Epithelial cell of esophagus (primary cell): Measurements from ENCODE around the gene EPS15.

Experiments
- DNase-seq: peaks from one replicate; pipeline ENCODE4 v3.0.0; 2010; ENCODE audit warnings: low read depth
- H3K4me3 ChIP-seq: 2 replicates; pipeline ENCODE4 v1.5.1; 2011; ENCODE audit warnings: mild to moderate bottlenecking, low read length, control low read depth
- TF ChIP-seq, protein P1 (sequence below): IDR thresholded peaks from 2 replicates; pipeline ENCODE4 v1.5.1; 2011; ENCODE audit warnings: low read depth, mild to moderate bottlenecking, low read length, control low read depth, inconsistent platforms; ENCODE audit not compliant: insufficient read depth; ENCODE audit errors: missing control alignments

Gene EPS15

DNA sequence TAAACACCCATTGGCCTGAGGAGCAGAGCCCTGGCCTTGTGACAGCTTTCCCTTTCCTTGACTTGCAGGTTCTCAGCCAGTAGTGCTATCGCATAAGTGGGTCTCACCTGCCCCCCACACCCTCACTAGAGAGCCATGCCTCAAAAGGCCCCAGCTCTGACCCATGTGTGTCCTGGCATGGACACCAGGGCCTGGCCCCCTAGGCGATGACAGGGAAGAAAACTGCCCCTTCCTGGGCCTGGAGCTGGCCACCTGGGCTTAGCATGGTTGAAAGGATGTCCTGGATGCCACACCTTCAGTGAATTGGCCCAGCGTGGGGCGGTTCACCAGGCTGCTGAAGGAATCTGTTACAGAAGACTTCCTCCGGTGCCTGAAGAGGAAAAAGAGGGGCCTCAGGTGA lies 207.2 kb downstream of the EPS15 start:
- DNase-seq: no peak
- TF ChIP-seq, protein P1, sequence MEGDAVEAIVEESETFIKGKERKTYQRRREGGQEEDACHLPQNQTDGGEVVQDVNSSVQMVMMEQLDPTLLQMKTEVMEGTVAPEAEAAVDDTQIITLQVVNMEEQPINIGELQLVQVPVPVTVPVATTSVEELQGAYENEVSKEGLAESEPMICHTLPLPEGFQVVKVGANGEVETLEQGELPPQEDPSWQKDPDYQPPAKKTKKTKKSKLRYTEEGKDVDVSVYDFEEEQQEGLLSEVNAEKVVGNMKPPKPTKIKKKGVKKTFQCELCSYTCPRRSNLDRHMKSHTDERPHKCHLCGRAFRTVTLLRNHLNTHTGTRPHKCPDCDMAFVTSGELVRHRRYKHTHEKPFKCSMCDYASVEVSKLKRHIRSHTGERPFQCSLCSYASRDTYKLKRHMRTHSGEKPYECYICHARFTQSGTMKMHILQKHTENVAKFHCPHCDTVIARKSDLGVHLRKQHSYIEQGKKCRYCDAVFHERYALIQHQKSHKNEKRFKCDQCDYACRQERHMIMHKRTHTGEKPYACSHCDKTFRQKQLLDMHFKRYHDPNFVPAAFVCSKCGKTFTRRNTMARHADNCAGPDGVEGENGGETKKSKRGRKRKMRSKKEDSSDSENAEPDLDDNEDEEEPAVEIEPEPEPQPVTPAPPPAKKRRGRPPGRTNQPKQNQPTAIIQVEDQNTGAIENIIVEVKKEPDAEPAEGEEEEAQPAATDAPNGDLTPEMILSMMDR: no peak
- H3K4me3 ChIP-seq: no peak overlapping the region

DNA sequence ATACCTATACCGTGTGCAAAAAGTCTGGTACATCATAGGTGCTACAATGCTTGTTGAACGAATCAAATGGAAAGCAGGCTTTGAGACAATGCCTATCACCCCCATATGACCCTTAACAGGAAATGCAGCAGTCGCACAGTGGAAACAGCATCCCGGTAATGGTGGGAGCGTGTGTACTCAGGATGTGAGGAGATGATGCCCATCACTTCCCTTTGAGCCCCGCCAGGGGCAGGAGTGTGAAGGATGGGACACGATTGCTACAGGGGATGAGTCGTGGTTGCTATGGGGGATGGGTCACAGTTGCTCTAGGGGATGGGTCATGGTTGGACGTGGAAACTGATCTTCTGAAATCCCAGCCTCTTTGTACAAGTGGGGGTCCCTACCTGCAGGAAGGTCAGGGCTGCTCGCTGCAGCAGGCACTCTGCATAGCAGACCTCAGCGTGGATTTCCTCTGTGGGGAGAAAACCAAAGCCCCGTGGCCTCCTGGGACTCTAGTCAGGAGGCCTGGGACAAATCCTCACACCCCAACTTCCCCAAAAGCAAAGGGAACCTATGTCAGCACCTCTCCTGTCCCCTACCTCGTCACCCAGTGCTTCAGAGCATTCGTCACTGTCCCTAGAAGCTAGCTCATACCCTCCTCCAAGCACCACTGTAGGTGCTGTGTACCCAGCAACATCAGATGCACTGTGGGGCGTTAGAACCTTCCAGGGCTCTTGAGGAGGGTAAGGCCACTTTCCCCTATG lies 208.0 kb downstream of the EPS15 start:
- peak; percentile 26 for DNase-seq
- H3K4me3 ChIP-seq: no peak overlapping the region

DNA sequence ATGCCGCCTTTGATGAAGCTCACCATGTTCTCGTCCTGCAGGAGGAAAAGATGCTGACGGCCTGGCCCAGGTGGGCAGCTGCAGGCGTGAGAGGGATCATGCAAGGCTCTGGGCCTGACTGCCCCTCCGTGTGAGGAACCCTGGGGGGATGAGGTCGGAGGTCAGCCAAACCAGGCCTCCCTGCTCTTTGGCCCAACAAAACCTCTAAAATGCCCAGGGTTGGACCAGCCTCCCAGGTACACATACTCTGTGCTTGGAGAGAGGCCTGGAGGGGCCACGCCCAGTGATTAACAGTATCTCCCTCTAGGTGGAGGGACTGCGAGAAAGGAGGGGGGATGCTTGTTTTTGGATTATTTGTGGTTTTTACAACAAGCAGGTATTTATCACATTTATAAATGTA lies 209.8 kb downstream of the EPS15 start:
- no peak for DNase-seq
- H3K4me3 ChIP-seq: no peak overlapping the region
- TF ChIP-seq, protein P1: no peak

More for the DNA sequence above, 208.0 kb downstream of the EPS15 start:
- TF ChIP-seq, protein P1: no peak

DNA sequence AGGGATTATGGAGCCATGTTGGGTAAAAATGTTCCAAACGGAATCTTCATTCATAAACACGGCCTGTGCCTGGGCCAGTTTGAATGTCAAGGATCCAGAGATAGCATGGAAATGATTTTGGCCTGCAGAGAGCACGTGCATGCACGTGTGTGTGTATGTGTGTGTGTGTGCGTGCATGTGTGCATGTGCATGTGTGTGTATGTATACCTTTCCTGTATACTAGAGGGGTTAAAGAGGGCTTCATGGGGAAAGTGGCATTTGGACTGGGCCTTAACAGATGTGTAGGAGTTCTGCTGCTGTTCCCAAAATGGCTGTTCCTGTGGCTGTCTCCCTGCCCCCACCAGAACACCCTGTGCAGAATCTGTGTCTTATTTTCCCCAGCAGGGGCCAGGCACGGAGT lies 210.4 kb downstream of the EPS15 start:
- H3K4me3 ChIP-seq: no peak overlapping the region
- no peak for DNase-seq
- TF ChIP-seq, protein P1: no peak

DNA sequence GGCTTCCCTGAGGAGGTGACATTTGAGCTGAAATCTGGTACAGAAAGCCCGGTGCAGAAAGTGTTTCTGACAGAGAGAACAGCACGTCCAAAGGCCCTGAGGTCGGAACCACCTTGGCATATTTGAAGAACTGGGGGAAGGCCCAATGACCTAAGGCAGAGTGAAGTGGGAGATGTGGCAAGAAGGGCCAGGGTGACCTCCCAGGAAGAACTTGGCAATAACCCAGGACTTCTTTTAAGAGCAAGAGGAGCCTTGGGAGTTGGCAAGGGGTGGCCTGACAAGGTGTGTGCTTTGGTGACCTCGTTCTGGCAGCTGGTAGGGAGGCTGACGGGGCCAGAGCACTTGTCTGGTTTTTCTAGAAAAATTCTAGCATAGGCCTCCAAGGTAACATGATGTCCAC lies 212.1 kb downstream of the EPS15 start:
- no peak for DNase-seq
- no peak overlapping the region for H3K4me3 ChIP-seq
- TF ChIP-seq, protein P1: no peak

DNA sequence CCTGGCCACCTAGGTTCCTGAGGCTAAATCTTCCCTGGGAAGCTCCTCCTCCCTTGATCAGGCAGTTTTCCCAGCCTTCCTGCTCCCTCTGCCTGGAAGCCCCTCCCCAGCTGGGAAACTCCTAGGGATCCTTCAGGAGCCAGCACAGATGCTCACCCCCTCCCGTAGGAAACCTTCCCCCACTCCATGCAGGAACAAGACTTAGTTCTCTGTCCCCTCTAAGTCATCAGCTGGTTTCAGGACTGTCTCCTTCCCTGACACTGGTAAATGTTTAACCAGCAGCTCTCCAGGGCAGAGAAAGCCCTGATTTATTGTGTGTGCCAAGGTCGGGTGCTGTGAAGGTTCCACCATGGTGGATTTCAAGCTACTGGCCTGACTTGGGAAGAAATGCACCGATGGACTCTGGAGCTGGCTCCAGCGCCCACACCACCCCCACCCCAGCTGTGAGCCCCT lies 213.7 kb downstream of the EPS15 start:
- no peak overlapping the region for H3K4me3 ChIP-seq
- TF ChIP-seq, protein P1: no peak
- DNase-seq: no peak

DNA sequence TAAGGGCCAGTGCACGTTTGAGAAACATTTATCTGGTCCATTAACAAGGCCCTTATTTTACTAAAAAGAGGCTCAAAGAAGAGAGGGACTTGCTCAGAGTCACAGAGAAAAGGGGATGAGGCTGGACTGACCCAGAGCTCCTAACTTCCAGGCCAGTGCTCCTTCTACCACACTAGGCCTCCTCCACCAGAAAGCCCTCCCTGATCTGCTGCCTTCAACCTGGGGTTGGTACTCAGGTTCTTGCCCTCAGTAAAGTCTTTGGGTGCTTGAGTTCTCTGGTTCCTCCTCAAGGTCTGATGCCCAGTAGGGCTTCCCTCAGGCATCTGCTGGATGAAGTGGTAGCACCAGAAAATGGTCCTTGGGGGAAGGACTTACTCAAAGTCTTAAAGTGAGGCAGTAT lies 214.7 kb downstream of the EPS15 start:
- no peak overlapping the region for H3K4me3 ChIP-seq
- no peak for DNase-seq
- TF ChIP-seq, protein P1: no peak
